Activated naive CD4-positive, alpha-beta T cell treated with anti-CD3 and anti-CD28 coated beads, Interleukin-2, amount 50 U/mL, for 72 hours (primary cell): ENCODE results near the gene THTPA. TPM values are rescaled to one million over a fixed set of nuclear protein-coding genes. Genes with fewer than 3 reads are reported as not detected.
A peak's percentile ranks its signal among the peaks of the same experiment; 100 is the strongest.
"Not testable (repeated sequence)": the region's sequence is repeated elsewhere in the genome, so short reads cannot be mapped to it uniquely, and the experiment has no call there.

Experiments
- ATAC-seq, 2 donors: fragments of 150-1000 bp; cut with Tn5 transposase; 2 replicates each; pipeline ENCODE4 v1.10.0; 2021; ENCODE audit warnings: mild to moderate bottlenecking in 2 of 2, moderate library complexity in 2 of 2
- DNase-seq, 2 donors: peaks; one replicate each; pipeline ENCODE4 v3.0.0; 2021 to 2022; ENCODE audit warnings: low spot score in 2 of 2
- H3K27ac Mint-ChIP-seq, 2 donors: one replicate each; pipeline ENCODE4 v1.8.0; 2022; ENCODE audit warnings: mild to moderate bottlenecking in 2 of 2, mixed read lengths in 2 of 2
- H3K36me3 Mint-ChIP-seq, 2 donors: one replicate each; pipeline ENCODE4 v1.8.0; 2022; ENCODE audit warnings: mixed read lengths in 2 of 2
- H3K9me3 Mint-ChIP-seq, 2 donors: one replicate each; pipeline ENCODE4 v1.8.0; 2022; ENCODE audit warnings: mixed read lengths in 2 of 2
- total RNA-seq, 2 donors: library from RNA; stranded (reverse); gene quantifications; one replicate each; pipeline ENCODE4 v1.2.3, GENCODE V29; 2022

The THTPA gene
- total RNA-seq, 2 donors from 2014 or later: 5.9 to 6.5 TPM

DNA sequence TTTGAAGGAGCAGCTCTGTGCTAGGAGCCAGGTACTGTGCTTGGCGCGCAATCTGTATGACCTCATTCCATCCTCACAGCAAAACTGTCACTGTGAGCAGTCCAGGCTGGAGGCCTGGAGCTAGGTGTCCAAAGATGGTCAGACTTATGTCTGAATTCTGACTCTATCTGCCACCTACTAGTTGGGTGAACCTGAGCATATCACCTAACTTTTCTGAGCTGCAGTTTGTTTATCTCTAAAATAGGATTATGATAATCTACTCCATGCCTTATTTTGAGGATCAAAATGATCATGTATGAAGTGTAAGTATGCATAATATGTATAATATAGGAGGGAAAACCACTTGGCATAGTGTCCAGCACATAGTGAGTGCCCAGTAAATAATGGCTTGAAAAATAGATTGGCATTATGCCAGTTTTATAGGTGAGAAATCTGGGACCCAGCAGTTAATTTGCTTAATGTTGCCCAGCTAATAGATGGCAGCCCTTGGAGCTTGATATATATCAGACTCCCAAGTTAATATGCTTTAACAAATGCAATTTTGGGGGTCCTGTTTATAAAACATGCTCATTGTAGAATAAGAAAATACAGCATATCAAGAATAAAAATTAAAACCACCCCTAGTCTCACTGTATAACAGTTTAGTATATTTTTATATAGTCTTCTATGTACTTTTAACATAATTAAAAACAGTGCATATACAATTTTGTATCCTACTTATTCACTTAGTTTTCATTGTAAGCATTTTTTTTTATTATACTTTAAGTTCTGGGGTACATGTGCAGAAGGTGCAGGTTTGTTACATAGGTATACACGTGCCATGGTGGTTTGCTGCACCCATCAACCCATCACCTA, 27.1 kb downstream of the THTPA start:
- no peaks in the 10 kb centered on the region for H3K36me3 Mint-ChIP-seq
- DNase-seq: no peak
- H3K27ac Mint-ChIP-seq: no peak overlapping the region
- ATAC-seq: no peak
- no peaks in the 10 kb centered on the region for H3K9me3 Mint-ChIP-seq

- not testable (repeated sequence) for H3K27ac Mint-ChIP-seq, H3K9me3 Mint-ChIP-seq, H3K36me3 Mint-ChIP-seq, ATAC-seq
- DNase-seq: peak in 1 of 2 donors; percentile 28
Measured at GRCh38 chr14:23583761-23584526, 27.9 kb downstream of the THTPA start.

GRCh38 chr14:23584527-23585203, 28.6 kb downstream of the THTPA start:
- not testable (repeated sequence) for ATAC-seq, H3K27ac Mint-ChIP-seq, H3K36me3 Mint-ChIP-seq

DNA sequence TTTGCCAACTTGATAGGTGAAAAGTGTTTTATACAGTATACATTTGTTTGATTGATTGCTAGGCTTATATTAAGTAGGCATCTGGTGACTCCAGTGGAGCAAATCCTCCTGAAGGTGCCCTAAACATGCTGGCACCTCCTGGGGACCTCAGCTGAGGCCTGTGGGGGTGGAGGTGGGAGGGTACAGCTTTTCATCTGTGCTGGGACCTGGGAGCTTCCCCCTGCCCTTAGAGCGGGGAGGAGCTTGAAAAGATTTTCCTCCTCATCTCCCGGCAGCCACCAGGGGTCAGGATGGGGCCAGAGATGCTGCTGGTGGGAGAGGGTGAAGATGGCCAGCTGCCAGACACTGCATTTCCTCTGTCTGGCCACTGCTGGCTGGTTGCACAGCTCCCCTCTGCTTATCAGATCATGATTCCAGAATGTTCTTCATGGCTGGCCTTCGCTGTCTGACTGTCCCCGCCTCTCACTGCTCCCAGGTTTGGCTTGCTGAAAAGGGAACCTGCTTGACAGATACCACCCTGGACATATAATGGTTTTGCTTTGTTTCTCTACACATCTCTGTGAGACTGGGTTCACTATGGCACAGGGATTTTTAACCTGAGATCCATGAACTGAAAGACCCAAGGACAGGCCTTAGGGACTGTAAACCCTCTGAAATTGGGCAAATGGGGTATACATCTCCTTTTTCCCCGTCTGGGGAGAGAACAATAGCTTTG, 33.0 kb downstream of the THTPA start:
- Mint-ChIP-seq H3K9me3 (no peaks in the 10 kb centered on the region), H3K36me3 (no peaks in the 10 kb centered on the region)
- peak; percentile 98 to 99 for ATAC-seq

More at GRCh38 chr14:23584527-23585203, 28.6 kb downstream of the THTPA start:
- H3K9me3 Mint-ChIP-seq, DNase-seq: not testable (repeated sequence)

DNA sequence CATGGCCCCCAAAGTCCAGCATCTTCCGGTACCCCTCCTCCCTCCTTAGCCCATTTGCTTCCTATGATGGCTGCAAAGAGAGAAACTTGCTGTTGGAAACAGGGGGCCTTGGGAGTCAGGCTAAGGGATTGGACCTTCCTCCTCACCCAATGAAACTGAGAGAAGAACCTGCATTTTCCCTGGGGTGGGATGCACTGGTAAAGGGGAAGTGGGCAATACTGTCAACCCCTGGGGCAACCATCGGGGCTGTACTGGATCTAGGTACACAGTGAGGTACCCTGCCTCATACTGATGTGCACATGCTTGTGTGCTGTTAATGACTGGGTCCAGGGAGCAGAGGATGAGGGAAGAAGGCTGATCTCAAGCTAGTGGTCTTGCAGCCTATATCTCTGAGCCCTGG, 33.5 kb downstream of the THTPA start:
- H3K27ac Mint-ChIP-seq: no peak overlapping the region
- ATAC-seq: peak in 1 of 2 donors; percentile 3
- no peaks in the 10 kb centered on the region for H3K9me3 Mint-ChIP-seq
- no peak for DNase-seq
- H3K36me3 Mint-ChIP-seq: no peaks in the 10 kb centered on the region

More for the DNA sequence above, 33.0 kb downstream of the THTPA start:
- peak overlapping the region in 1 of 2 donors; percentile 53 for H3K27ac Mint-ChIP-seq
- DNase-seq: peak; percentile 81 to 85

DNA sequence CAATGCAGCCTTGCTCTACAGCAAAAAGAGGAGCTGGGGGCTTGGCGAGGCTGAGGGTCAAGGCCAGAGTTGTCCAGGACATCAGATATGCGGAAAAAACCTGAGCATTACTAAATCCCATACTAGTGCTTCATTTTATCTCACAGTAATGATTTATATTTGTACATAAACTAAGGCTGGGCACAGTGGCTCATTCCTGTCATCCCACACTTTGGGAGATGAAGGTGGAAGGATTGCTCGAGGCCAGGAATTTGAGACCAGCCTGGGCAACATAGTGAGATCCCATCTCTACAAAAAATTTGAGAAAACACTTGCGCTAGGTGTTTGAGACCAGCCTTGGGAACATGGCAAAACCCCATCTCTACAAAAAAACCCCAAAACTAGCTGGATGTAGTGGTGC, 34.1 kb downstream of the THTPA start:
- no peak for ATAC-seq
- Mint-ChIP-seq H3K27ac (no peak overlapping the region), H3K9me3 (no peaks in the 10 kb centered on the region), H3K36me3 (no peaks in the 10 kb centered on the region)
- DNase-seq: no peak

GRCh38 chr14:23594191-23594590, 38.1 kb downstream of the THTPA start:
- ATAC-seq, DNase-seq, H3K9me3 Mint-ChIP-seq: not testable (repeated sequence)

DNA sequence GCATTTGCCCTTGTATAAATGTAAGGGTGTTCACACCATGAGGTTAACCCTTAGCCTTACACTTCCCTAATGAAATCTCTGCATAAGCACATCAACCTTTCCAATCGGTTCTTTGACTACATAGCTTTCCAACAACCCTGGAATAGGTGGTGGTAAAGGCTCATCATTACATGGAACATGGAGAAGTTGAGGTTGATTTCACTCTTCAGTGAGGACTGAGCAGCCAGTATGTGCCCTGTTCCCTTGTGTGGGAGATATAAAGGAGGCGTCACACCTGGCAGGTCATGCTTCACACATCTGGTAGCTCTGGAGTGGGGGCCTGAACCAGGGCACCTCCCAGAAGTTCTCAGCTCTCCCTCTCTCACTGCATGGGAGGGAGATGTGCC, 44.2 kb downstream of the THTPA start:
- no peak for DNase-seq
- Mint-ChIP-seq H3K36me3 (peaks cover 0 to 5% of the 10 kb centered on the region in 2 donors), H3K9me3 (peaks cover 0 to 6% of the 10 kb centered on the region in 2 donors), H3K27ac (no peak overlapping the region)
- no peak for ATAC-seq

More at GRCh38 chr14:23594191-23594590, 38.1 kb downstream of the THTPA start:
- not testable (repeated sequence) for H3K36me3 Mint-ChIP-seq, H3K27ac Mint-ChIP-seq

- ATAC-seq: no peak
Measured at GRCh38 chr14:23600806-23601205, 44.7 kb downstream of the THTPA start.

GRCh38 chr14:23601424-23601823, 45.4 kb downstream of the THTPA start:
- H3K36me3 Mint-ChIP-seq: peaks cover 0 to 5% of the 10 kb centered on the region in 2 donors
- H3K27ac Mint-ChIP-seq: peak overlapping the region in 1 of 2 donors; percentile 19
- no peak for DNase-seq
- ATAC-seq: no peak
- H3K9me3 Mint-ChIP-seq: peaks cover 0 to 6% of the 10 kb centered on the region in 2 donors

More at GRCh38 chr14:23600806-23601205, 44.7 kb downstream of the THTPA start:
- Mint-ChIP-seq H3K27ac (no peak overlapping the region), H3K9me3 (peaks cover 0 to 6% of the 10 kb centered on the region in 2 donors), H3K36me3 (peaks cover 0 to 5% of the 10 kb centered on the region in 2 donors)
- DNase-seq: no peak

DNA sequence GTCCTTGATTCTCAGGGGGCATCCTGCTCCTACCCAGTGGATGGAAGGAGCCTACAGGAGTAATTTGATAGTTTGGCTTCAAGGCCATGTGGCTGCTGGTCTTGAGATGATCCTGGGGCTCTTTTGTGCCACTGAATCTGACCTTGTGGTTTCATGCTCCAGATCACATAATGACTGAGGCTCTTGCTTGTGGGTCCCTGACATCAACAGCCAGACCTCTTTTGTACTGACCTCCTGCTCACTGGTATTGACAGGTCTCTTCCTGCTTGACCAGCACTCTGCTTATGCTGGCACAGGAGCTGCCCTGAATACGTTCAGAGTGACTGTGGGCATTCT, 45.7 kb downstream of the THTPA start:
- ATAC-seq (no peak), DNase-seq (no peak)
- H3K27ac Mint-ChIP-seq: no peak overlapping the region
- H3K9me3 Mint-ChIP-seq: peaks cover 0 to 6% of the 10 kb centered on the region in 2 donors
- H3K36me3 Mint-ChIP-seq: peaks cover 0 to 5% of the 10 kb centered on the region in 2 donors

DNA sequence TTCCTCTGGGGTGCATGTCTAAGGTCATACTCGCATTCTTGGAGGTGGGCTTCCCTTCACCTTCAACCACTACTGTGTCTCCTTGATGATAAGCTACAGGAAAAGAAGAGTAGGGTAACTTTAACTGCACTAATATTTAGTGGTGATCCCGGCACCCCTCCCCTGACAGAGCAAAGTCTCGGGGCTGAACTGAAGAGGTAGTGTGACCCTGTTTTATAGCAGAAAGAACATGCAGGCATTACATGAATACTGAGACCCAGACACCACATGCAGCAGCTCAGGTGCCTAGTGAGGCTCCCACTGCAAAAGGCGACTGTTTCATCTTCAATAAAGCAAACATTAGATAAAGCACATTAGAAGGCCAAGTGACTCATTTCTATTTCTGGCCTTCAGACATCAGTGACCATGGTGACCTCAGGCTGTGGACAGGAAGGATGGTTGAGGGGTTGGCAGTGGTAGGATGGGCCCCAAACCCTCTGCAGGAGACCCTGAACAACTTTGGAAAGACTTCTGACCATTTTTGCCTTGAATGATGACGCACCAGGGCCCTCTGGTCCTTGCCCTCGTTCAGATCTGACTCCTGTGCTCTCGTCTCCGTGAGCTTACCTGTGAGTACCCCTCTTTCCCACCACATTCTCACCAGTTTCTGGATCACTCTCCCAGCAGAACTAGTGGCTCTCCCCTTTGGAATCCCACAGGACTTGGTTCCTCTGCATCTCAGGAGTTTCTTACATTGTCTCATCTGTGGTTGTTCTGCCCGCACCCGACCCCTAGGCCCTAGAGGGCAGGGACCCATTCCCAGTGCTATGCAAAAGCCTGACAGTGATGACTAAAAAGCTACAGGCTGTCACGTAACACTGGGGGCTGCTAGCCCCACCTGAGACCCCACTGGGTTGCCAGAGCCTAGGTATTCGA, 46.4 kb downstream of the THTPA start:
- ATAC-seq (no peak), DNase-seq (no peak)
- no peak overlapping the region for H3K27ac Mint-ChIP-seq
- peaks cover 0 to 6% of the 10 kb centered on the region in 2 donors for H3K9me3 Mint-ChIP-seq
- peaks cover 0 to 5% of the 10 kb centered on the region in 2 donors for H3K36me3 Mint-ChIP-seq

DNA sequence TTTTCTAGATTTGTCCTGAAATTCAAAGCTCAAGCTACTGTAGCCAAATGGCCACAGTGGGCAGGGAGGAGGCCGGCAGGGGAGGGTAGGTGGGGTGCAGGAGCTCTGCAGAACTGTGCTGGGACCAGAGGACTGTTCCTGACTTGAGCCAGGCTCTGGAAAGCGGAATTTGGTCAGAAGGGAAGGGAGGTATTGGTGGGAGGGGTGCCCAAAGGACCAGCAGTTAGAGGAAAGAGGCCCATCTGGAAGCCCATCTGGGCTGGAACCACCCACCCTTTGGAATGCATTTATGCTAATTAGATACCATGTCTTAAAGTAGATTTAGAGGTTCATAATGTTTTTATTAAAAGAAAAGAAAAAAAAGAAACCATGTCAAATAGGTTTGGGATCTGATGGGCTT, 47.0 kb downstream of the THTPA start:
- Mint-ChIP-seq H3K27ac (peak overlapping the region in 1 of 2 donors; percentile 19), H3K36me3 (peaks cover 0 to 5% of the 10 kb centered on the region in 2 donors), H3K9me3 (peaks cover 0 to 6% of the 10 kb centered on the region in 2 donors)
- ATAC-seq: no peak
- no peak for DNase-seq

GRCh38 chr14:23604148-23604547, 48.1 kb downstream of the THTPA start:
- peaks cover 6 to 8% of the 10 kb centered on the region in 2 donors for H3K36me3 Mint-ChIP-seq
- H3K27ac Mint-ChIP-seq: no peak overlapping the region
- no peak for ATAC-seq

DNA sequence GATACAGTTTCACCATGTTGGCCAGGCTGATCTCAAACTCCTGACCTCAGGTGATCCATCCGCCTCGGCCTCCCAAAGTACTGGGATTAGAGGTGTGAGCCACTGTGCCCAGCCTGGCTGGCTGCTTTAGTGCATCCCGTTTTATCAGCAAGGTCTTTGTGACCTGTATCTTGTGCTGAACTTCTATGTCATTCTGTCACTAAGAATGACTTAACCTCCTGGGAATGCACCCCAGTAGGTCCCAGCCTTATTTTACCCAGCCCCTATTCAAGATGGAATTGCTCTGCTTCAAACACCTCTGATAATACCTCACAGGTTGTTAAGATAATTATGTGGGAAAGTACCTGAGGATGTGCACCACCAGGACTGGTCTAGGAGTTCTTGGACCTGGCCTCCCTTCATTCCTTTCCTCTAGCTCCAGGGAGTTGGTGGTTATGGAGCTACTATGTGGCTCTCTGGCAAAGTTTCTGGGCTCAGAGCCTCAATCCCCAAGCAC, 48.7 kb downstream of the THTPA start:
- H3K36me3 Mint-ChIP-seq: peaks cover 10 to 11% of the 10 kb centered on the region in 2 donors
- DNase-seq: no peak
- no peak for ATAC-seq
- peaks cover 7 to 9% of the 10 kb centered on the region in 2 donors for H3K9me3 Mint-ChIP-seq
- no peak overlapping the region for H3K27ac Mint-ChIP-seq

More at GRCh38 chr14:23604148-23604547, 48.1 kb downstream of the THTPA start:
- no peak for DNase-seq
- H3K9me3 Mint-ChIP-seq: peaks cover 6 to 11% of the 10 kb centered on the region in 2 donors
